COLO829 (cell line): Measurements from ENCODE around the gene CTPS1.

Source experiments
- DNase-seq: peaks from one replicate; pipeline ENCODE4 v3.0.0; 2012; ENCODE audit warnings: low spot score

CTPS1 gene

DNA sequence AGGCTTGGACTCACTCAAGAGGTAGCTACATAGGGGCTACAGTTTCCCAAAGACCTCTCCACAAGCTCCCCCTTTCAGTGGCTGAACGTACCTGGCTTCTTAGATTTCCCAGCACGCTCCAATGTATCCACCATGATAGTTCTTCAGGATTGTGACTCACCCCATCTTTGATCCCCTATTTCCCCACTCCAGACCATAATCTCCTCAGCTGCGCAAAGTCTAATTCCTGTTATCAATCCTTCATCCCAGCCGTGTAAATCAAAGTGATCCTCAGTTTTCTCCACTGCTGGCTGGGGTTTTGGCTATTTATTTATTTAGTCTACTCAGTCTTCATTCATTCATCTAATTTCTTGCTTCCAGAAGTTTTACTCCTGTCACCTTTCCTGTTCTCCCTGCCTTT, 13.1 kb upstream of the CTPS1 start:
- DNase-seq: no peak

- no peak for DNase-seq
These were observed 10.1 kb upstream of the CTPS1 start for GRCh38 chr1:40969445-40969844.

DNA sequence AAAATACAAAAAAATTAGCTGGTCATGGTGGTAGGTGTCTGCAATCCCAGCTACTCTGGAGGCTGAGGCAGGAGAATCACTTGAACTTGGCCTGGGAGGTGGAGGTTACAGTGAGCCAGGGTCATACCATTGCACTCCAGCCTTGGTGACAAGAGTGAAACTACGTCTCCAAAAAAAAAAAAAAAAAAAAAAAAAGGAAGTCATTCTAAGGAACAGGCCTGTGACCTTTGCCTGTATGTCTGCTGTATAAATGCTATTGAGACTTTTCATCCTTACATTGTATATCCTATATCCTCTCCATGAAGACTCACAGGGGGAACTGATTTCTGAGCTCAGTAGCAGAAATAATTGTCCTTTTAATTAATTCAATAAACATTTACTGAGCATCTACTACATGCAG, 7.5 kb upstream of the CTPS1 start:
- no peak for DNase-seq

GRCh38 chr1:40973912-40974311, 5.6 kb upstream of the CTPS1 start:
- DNase-seq: no peak

GRCh38 chr1:40974945-40975344, 4.6 kb upstream of the CTPS1 start:
- DNase-seq: no peak

- no peak for DNase-seq
These were observed 2.4 kb upstream of the CTPS1 start for GRCh38 chr1:40976952-40977690.

GRCh38 chr1:40977716-40978115, 1.8 kb upstream of the CTPS1 start:
- DNase-seq: no peak

- no peak for DNase-seq
These were observed 633 bp upstream of the CTPS1 start for GRCh38 chr1:40978886-40979240.

GRCh38 chr1:40980068-40980452, 564 bp downstream of the CTPS1 start:
- DNase-seq: no peak

GRCh38 chr1:40980453-40981121, 1.1 kb downstream of the CTPS1 start:
- DNase-seq: no peak

DNA sequence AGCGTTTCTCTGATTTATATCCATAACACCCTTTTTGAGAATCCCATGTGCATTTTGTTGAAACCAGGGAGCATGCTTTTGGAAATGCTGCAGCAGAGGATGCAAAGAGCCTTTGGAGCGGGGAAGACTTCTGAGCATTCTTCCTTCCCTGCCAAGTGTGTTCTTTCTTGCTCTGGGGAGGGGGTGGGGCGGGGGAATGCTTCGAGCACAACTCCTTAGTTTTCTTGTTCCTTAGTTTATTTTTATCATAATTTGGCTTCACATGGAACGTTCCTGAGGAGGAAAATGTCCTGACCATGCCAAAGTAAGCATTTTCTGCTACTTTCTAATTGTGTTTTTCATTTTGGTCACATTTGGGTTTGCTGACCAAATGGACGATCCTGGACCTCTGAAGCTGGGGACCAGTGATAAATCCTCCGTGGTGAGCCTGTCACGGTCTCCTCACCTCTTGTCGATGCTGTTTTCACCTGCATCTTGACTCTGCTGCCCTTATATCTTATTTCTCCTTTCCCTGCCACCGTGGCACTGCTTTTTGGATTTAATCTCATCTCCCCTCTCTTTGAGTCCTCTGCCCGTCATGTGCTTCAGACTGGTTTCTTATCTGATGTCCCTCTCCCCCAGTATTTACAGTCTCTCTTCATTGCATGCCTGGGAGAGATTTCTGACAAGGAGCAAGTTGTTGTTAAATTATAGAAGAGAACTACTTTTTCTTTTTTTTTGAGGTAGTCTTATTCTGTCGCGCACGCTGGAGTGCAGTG, 2.4 kb downstream of the CTPS1 start:
- no peak for DNase-seq

- DNase-seq: no peak
These were observed 3.2 kb downstream of the CTPS1 start for GRCh38 chr1:40982721-40983120.

- no peak for DNase-seq
These were observed 3.8 kb downstream of the CTPS1 start for GRCh38 chr1:40983286-40983685.

- no peak for DNase-seq
These were observed 4.6 kb downstream of the CTPS1 start for GRCh38 chr1:40984066-40984465.

- DNase-seq: no peak
These were observed 5.0 kb downstream of the CTPS1 start for GRCh38 chr1:40984531-40984930.

- no peak for DNase-seq
These were observed 5.7 kb downstream of the CTPS1 start for GRCh38 chr1:40985161-40985560.

DNA sequence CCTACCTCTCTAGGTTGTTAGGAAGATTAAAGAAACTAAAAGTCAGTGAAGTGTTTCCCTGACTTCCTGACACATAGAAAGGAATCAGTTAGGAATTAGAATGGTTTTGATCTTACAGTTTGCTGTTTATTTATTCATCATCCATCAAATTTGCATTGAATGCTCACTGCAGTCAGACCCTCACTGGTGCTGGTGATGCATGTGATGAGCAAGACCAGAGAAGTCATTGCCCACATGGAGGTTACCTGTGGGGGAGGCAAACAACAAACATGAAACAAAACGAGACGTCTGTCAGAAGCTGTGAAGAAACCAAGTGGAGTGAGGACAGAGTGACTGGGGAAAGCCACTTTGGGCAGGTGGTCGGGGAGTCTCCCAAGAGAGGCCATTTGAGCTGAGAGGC, 6.4 kb downstream of the CTPS1 start:
- DNase-seq: no peak

DNA sequence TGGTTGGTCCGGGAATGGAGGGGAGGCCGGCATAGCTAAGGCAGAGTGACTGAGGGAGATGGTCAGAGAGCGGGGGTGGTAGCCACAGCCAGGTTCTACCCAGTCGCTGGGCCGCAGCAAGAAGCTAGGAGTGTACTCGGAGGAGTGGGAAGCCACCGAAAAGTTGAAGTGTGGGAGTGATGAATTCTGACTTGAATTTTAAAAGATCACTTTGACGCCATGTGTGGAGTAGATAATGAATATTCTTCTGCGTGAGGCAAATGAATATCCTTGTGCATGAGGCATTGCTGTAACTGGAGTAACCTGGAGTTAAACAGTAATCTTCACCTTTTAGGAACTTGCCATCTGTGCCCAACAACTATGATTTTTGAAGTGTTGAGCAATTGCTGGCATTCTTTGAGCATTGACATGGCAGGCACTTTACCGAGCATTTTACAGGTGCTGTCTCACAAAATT, 6.9 kb downstream of the CTPS1 start:
- no peak for DNase-seq

- DNase-seq: no peak
These were observed 7.5 kb downstream of the CTPS1 start for GRCh38 chr1:40986956-40987355.

DNA sequence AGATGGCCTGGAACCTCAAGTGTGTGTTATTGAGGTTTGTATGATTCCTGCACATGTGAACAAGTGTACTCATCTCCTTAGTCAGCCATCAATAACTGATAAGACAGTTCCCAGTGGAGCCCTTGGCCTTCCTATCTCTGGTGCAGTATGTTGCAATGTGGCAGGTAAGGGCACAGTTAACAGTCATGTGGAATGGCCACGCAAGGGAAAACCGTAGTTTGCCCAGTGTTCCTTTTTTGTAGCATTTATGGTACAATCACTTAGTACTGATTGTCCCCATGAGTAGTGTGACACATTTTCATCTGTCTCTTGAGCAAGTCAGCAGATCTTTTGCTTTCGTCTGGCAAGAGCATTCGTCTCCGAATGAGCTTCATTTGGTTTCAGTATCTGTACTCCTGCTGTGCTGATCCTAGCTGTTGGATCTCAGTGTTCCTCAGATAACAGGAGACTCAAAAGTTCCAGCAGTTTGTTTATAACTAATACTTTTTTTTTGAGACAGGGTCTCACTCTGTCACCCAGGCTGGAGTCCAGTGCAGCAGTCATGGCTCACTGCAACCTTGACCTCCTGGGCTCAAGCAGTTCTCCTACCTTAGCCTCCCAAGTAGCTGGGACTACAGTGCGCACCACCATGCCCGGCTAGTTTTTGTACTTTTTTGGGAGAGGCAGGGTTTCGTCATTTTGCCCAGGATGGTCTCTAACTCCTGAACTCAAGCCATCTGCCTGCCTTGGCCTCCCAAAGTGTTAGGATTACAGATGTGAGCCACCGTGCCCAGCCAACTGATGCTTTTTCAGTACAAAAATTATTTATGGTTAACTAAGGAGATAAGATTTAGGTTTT, 8.2 kb downstream of the CTPS1 start:
- DNase-seq: no peak

DNA sequence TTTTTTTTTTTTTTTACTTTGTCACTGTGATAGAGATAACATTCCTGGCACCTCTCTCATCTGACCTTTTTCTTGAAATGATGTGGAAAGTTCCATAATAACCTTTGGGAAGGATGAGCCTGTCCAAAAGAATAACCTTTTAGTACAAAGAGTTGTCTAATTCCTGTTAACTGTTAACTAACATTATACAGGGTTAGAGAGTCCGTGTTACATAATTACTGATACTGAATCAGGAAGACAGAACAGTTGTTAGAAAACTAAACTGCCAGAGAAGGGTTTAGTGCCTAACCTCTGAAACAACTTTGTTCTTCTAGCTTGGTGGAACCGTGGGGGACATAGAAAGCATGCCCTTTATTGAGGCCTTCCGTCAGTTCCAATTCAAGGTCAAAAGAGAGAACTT, 8.8 kb downstream of the CTPS1 start:
- no peak for DNase-seq

- no peak for DNase-seq
These were observed 9.6 kb downstream of the CTPS1 start for GRCh38 chr1:40989066-40989465.
